ENCODE data around the gene NFIX. TPM values are rescaled to one million over a fixed set of nuclear protein-coding genes. Genes with fewer than 3 reads are reported as not detected.

Gene NFIX
- total and polyA plus RNA-seq, 2 of the 13 experiments (the other 11 are each of a cell fraction or from before 2014, with no cell fraction given) = 3.4 to 5.4 TPM

DNA sequence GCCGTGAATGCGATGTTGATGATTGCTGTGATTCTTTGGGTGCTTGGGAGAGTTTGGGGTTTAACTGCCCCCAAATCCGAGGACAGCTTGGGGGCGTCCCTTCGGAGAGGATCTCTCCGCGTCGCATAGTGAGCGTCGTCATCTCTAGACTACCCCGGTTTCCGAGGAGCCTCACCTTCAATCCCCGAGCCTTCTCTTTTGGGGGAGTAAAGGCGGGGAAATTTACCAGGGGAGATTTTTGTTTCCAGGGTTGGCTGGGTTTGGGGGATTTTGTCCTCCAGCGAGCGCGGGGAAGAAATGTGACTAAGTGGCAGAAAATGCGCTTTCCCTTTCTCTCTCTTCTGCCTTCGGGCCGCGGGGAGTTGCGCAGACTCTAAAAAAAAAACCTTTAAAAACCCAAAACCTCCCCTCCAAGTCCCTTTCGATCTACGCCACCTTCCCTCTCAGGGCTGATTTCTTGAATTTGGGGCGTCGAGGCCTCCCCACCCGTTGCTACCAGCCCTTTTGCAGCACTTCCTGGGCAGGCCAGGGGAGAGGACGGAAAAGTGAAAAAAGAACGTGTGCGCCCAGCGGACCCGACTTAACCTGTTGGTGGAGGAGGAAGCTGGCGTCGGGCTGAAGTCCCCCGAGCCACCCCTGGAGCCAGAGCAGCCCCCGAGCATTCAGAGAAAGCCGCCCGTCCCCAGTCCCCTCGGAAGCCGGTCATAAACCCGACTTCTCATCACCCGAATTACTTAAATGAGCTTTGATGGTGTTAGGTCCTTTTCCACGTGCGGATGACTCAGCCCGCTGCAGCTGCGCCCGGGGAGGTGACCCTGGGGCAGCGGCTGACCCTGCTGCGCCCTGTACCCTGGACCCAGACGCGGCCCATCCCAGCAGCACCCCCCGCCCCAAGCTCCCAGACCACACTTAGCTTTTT, 17.7 kb downstream of the NFIX start (continued):
- peak; percentile 87 for TF ChIP-seq HNF4G (IDR thresholded peaks at IDR 0.05; ENCODE audit: borderline replicate concordance, low read depth, low read length)
- TF ChIP-seq HNF4G (CRISPR knock-in tag; IDR thresholded peaks at IDR 0.05; ENCODE audit: borderline replicate concordance, low read depth) = peak; percentile 79
- no peak for TF ChIP-seq ZNF547 (CRISPR knock-in tag; IDR thresholded peaks at IDR 0.05)
- TF ChIP-seq HOMEZ (CRISPR knock-in tag; IDR thresholded peaks at IDR 0.05; ENCODE audit: low read depth) = no peak
- no peak for TF ChIP-seq FOXK1 (CRISPR knock-in tag; IDR thresholded peaks at IDR 0.05; ENCODE audit: borderline replicate concordance, low read depth)
- TF ChIP-seq, protein P1, sequence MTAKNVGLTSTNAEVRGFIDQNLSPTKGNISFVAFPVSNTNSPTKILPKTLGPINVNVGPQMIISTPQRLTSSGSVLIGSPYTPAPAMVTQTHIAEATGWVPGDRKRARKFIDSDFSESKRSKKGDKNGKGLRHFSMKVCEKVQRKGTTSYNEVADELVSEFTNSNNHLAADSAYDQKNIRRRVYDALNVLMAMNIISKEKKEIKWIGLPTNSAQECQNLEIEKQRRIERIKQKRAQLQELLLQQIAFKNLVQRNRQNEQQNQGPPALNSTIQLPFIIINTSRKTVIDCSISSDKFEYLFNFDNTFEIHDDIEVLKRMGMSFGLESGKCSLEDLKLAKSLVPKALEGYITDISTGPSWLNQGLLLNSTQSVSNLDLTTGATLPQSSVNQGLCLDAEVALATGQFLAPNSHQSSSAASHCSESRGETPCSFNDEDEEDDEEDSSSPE (CRISPR knock-in tag; IDR thresholded peaks at IDR 0.05) = no peak
- no peak for TF ChIP-seq NR3C1 (CRISPR knock-in tag; IDR thresholded peaks at IDR 0.05)
- no peak for TF ChIP-seq ZBTB20 (CRISPR knock-in tag; IDR thresholded peaks at IDR 0.05; ENCODE audit: borderline replicate concordance, low read depth)
- TF ChIP-seq ZMAT5 (CRISPR knock-in tag; IDR thresholded peaks at IDR 0.05; ENCODE audit: borderline replicate concordance, low read depth) = no peak
- TF ChIP-seq, protein P2, sequence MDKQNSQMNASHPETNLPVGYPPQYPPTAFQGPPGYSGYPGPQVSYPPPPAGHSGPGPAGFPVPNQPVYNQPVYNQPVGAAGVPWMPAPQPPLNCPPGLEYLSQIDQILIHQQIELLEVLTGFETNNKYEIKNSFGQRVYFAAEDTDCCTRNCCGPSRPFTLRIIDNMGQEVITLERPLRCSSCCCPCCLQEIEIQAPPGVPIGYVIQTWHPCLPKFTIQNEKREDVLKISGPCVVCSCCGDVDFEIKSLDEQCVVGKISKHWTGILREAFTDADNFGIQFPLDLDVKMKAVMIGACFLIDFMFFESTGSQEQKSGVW (CRISPR knock-in tag; IDR thresholded peaks at IDR 0.05; ENCODE audit: borderline replicate concordance) = no peak
- TF ChIP-seq ZNF282 (IDR thresholded peaks at IDR 0.05; ENCODE audit: partially characterized antibody) = no peak
- TF ChIP-seq ZNF280B (CRISPR knock-in tag; IDR thresholded peaks at IDR 0.05; ENCODE audit: borderline replicate concordance) = no peak
- TF ChIP-seq CBX2 (IDR thresholded peaks at IDR 0.05; ENCODE audit: low read depth, low read length) = no peak
- TF ChIP-seq CBX2 (CRISPR knock-in tag; IDR thresholded peaks at IDR 0.05; ENCODE audit: low read depth) = no peak
- no peak for TF ChIP-seq SRF (IDR thresholded peaks at IDR 0.05; ENCODE audit: low read depth, low read length)
- TF ChIP-seq ZNF816 (CRISPR knock-in tag; IDR thresholded peaks at IDR 0.05; ENCODE audit: borderline replicate concordance) = 0 out of 2 replicates have a peak, but pooled peaks have one; percentile 77
- no peak for TF ChIP-seq HDAC6 (IDR thresholded peaks at IDR 0.05; ENCODE audit: low read depth, low read length)
- TF ChIP-seq, protein P3, sequence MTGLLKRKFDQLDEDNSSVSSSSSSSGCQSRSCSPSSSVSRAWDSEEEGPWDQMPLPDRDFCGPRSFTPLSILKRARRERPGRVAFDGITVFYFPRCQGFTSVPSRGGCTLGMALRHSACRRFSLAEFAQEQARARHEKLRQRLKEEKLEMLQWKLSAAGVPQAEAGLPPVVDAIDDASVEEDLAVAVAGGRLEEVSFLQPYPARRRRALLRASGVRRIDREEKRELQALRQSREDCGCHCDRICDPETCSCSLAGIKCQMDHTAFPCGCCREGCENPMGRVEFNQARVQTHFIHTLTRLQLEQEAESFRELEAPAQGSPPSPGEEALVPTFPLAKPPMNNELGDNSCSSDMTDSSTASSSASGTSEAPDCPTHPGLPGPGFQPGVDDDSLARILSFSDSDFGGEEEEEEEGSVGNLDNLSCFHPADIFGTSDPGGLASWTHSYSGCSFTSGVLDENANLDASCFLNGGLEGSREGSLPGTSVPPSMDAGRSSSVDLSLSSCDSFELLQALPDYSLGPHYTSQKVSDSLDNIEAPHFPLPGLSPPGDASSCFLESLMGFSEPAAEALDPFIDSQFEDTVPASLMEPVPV (CRISPR knock-in tag; IDR thresholded peaks at IDR 0.05) = no peak
- TF ChIP-seq, protein P4, sequence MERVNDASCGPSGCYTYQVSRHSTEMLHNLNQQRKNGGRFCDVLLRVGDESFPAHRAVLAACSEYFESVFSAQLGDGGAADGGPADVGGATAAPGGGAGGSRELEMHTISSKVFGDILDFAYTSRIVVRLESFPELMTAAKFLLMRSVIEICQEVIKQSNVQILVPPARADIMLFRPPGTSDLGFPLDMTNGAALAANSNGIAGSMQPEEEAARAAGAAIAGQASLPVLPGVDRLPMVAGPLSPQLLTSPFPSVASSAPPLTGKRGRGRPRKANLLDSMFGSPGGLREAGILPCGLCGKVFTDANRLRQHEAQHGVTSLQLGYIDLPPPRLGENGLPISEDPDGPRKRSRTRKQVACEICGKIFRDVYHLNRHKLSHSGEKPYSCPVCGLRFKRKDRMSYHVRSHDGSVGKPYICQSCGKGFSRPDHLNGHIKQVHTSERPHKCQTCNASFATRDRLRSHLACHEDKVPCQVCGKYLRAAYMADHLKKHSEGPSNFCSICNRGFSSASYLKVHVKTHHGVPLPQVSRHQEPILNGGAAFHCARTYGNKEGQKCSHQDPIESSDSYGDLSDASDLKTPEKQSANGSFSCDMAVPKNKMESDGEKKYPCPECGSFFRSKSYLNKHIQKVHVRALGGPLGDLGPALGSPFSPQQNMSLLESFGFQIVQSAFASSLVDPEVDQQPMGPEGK (CRISPR knock-in tag; IDR thresholded peaks at IDR 0.05) = peak; percentile 90
